Activated CD4-positive, alpha-beta T cell treated with anti-CD3 and anti-CD28 coated beads for 36 hours (primary cell): Measurements from ENCODE around the gene MICA. TPM values are rescaled to one million over a fixed set of nuclear protein-coding genes. Genes with fewer than 3 reads are reported as not detected.
"Not testable (repeated sequence)": the region's sequence is repeated elsewhere in the genome, so short reads cannot be mapped to it uniquely, and the experiment has no call there.

ENCODE experiments used
- ATAC-seq: fragments of 200-7000 bp; cut with Tn5 transposase; one replicate; pipeline ENCODE4 v1.10.0; 2021; ENCODE audit warnings: mild to moderate bottlenecking, moderate library complexity
- CTCF ChIA-PET: fragments of 350-600 bp; sonication (Branson Sonifier 250); formaldehyde crosslinking; loops from one replicate; lab custom pipeline; 2021; ENCODE audit warnings: antibody characterized with exemption; lab: Charles Lee
- POLR2A ChIA-PET: fragments of 350-600 bp; sonication (Branson Sonifier 250); formaldehyde crosslinking; loops from one replicate; lab custom pipeline; 2021; ENCODE audit warnings: antibody characterized with exemption, inconsistent platforms; lab: Charles Lee
- DNase-seq: peaks from one replicate; pipeline ENCODE4 v3.0.0-alpha.2; 2020
- H3K27ac Mint-ChIP-seq: one replicate; pipeline ENCODE4 v1.8.0; 2021; ENCODE audit warnings: mixed read lengths
- H3K27me3 Mint-ChIP-seq: one replicate; pipeline ENCODE4 v1.8.0; 2021; ENCODE audit warnings: mixed read lengths
- H3K36me3 Mint-ChIP-seq: one replicate; pipeline ENCODE4 v1.8.0; 2021; ENCODE audit warnings: low read depth, mixed read lengths
- H3K4me1 Mint-ChIP-seq: one replicate; pipeline ENCODE4 v1.8.0; 2021; ENCODE audit warnings: mixed read lengths
- H3K4me3 Mint-ChIP-seq: one replicate; pipeline ENCODE4 v1.8.0; 2021; ENCODE audit warnings: mild to moderate bottlenecking, moderate library complexity, mixed read lengths
- H3K9me3 Mint-ChIP-seq: one replicate; pipeline ENCODE4 v1.8.0; 2021; ENCODE audit warnings: low read depth, mixed read lengths
- intact Hi-C, 2 experiments: fragments of 100-400 bp; cut with DNase I in 1 of 2; cut with micrococcal nuclease in 1 of 2; formaldehyde crosslinking; loops; one replicate each; pipeline versions ENCODE4 v1.14.2 to v1.15.1; 2022 to 2024; cut with DNase I, micrococcal nuclease
- total RNA-seq, 2 experiments: library from RNA; stranded (reverse); gene quantifications; one replicate each; pipeline ENCODE4 v1.2.3, GENCODE V29; 2021

Gene MICA
- total RNA-seq, 2 experiments from 2014 or later = 6.3 to 7.1 TPM

DNA sequence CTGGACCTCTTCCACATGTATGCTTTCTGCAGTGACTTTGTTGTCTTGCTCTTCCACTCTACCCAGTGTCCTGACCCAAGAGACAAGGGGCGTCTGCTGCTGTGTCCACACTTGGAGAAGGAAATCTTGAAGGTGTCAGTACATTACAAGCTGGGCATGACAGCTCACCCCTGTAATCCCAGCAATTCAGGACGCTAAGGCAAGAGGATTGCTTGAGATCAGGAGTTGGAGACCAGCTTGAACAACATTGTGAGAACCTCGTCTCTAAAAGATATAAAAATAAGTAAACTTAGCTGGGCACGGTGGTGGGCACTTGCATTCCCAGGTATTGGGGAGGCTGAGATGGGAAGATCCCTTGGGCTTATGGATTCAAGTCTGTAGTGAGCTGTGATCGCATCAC lies 40.6 kb upstream of the MICA start:
- DNase-seq (no peak), ATAC-seq (no peak)
- Mint-ChIP-seq H3K4me1 (peaks cover 42% of the 10 kb centered on the region), H3K27me3 (peaks cover 17% of the 10 kb centered on the region), H3K4me3 (no peak overlapping the region), H3K9me3 (peaks cover 5% of the 10 kb centered on the region), H3K36me3 (no peaks in the 10 kb centered on the region), H3K27ac (no peak overlapping the region)
- POLR2A ChIA-PET = interaction anchor here (0.5 kb wide), 1 partner anchor 9 kb away, joined by 3 read pairs; no protein-coding TSS in a partner anchor
- CTCF ChIA-PET = no interaction called here
- intact Hi-C loops = no loop called here

DNA sequence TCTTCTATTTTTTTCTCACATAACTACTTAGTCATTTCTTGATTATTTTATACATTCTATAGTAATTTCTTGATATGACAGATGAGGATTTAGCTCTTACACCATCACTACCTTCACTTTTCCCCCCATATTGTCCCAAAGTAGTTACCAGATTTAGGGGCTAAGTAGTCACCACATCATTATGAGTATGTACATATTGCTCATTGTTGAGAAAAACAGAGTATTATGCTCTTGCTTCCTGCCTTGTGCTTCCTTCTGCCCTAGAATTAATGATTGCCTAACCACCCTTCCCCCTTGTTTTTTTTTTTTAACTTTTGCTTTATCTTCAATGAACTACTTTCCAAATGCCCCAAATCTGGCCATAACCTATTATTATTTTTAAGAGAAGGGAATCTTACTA lies 39.6 kb upstream of the MICA start:
- ChIA-PET POLR2A (interaction anchor here (0.7 to 1.8 kb wide), 2 partner anchors 166 to 206 kb away, joined by 5 to 7 read pairs; partner anchors contain the start of gene TCF19), CTCF (interaction anchor here (0.6 to 2.1 kb wide), 6 partner anchors 9 to 167 kb away, joined by 3 to 7 read pairs (median 4); no protein-coding TSS in a partner anchor)
- intact Hi-C loops = no loop called here
- no peaks in the 10 kb centered on the region for H3K36me3 Mint-ChIP-seq
- H3K9me3 Mint-ChIP-seq = peaks cover 5% of the 10 kb centered on the region
- DNase-seq (no peak), ATAC-seq (peak; percentile 59)
- H3K4me1 Mint-ChIP-seq = peaks cover 31% of the 10 kb centered on the region
- H3K27ac Mint-ChIP-seq = no peak overlapping the region
- peaks cover 19% of the 10 kb centered on the region for H3K27me3 Mint-ChIP-seq
- no peak overlapping the region for H3K4me3 Mint-ChIP-seq

DNA sequence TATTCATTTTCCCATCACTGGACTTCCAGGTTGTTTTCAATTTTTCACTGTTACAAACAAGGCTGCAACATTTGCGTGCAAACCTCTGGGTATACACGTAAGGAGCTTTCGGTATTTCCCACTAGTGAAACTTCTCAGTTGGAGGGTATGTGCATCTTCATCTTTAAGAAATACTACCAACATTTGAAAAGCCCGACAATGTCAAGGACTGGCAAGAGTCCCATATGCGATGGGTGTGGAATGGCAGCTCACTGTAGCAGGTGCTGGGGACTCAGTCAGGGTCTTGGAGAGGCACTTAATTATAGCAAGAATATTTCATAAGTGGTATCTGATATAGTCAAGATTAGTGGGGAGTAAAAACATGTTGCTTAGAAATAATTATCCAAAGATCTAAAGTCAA lies 37.5 kb upstream of the MICA start:
- no peaks in the 10 kb centered on the region for H3K36me3 Mint-ChIP-seq
- H3K27me3 Mint-ChIP-seq = peaks cover 24% of the 10 kb centered on the region
- H3K9me3 Mint-ChIP-seq = peaks cover 1% of the 10 kb centered on the region
- no peak overlapping the region for H3K27ac Mint-ChIP-seq
- no peak overlapping the region for H3K4me3 Mint-ChIP-seq
- ChIA-PET POLR2A (interaction anchor here (0.9 to 1.8 kb wide), 2 partner anchors 170 to 207 kb away, joined by 3 to 5 read pairs; partner anchors contain the start of gene TCF19), CTCF (interaction anchor here (0.6 to 2.4 kb wide), 31 partner anchors 7 to 339 kb away, joined by 3 to 33 read pairs (median 4); partner anchors contain the start of genes DDX39B and TCF19)
- H3K4me1 Mint-ChIP-seq = peaks cover 20% of the 10 kb centered on the region
- intact Hi-C loops = loop anchor here (2.0 kb wide), 2 partner anchors 207 to 229 kb away; partner anchors contain the start of gene TCF19 (in 1 of the 2)
- ATAC-seq = no peak
- no peak for DNase-seq

DNA sequence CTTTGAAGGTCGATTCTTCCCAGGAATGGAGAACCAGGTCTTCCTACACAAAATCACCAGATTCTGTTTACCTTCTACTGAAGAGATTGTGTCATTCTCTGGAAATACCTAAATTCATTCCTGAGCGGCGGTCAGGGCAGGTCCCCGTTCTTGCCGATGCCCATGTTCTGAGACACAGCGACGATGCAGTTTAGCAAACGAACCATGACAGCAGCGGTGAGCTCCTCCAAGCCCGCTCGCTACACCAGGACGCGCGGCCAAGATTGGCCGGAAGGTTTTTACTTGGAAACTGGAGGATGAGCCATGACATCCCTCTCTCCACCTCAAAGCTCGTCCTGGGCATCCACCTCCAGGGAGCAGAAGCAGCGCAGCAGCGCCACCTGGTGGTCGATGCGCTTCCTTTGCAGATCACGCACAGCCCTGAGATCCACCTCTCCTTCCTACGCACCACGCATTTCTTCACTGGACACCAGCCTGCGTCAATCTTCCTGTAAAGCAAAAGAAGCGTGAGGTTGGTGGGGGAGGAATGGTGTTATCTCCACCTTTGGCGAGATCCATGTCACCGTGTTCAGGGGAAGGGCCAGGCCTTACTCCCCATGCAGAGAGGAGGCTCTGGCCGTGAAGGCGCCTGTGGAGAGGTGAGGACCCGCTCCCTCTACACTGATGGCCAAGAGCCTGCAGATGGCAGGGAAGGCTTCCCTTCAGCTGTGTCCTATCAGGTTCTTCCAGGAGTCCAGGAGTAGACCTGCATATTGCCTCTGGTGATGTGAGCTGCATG lies 36.5 kb upstream of the MICA start:
- ATAC-seq = peak; percentile 96
- Mint-ChIP-seq H3K9me3 (no peaks in the 10 kb centered on the region), H3K27me3 (peaks cover 22% of the 10 kb centered on the region), H3K4me1 (peaks cover 21% of the 10 kb centered on the region), H3K36me3 (no peaks in the 10 kb centered on the region), H3K27ac (peak overlapping the region; percentile 49), H3K4me3 (peak overlapping the region; percentile 73)
- intact Hi-C loops = loop anchor here (1.0 to 2.0 kb wide), 5 partner anchors 95 to 230 kb away; partner anchors contain the start of genes HLA-C (in 1 of the 2) and TCF19 (in 1 of the 2)
- CTCF ChIA-PET = interaction anchor here (0.6 to 2.6 kb wide), 41 partner anchors 9 to 831 kb away, joined by 3 to 33 read pairs (median 4); partner anchors contain the start of genes DDX39B, PSORS1C2 and TCF19
- peak; percentile 88 for DNase-seq
- POLR2A ChIA-PET = interaction anchor here (0.9 to 1.8 kb wide), 3 partner anchors 171 to 208 kb away, joined by 3 to 5 read pairs (median 3); partner anchors contain the start of gene TCF19

DNA sequence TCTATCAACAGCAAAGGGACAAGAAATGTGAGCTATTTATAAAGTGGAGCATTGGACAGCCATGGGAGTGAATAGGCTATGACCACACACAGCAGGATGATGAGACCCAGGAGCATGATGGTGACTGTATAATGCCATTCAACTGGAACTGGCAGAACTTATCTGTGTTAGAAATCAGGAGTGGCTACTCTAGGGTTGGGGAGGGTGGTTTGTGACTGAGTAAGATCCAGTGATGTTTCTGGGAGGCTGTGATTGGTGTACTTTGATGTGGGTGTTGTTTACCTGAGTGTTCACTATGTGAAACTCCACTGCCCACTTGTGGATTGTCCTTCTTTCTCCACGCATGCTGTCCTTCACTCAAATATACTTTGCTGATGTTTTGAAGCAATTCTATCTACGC lies 34.9 kb upstream of the MICA start:
- no peak for DNase-seq
- ChIA-PET POLR2A (interaction anchor here (0.6 kb wide), 1 partner anchor 99 kb away, joined by 6 read pairs; no protein-coding TSS in a partner anchor), CTCF (interaction anchor here (0.6 to 2.6 kb wide), 8 partner anchors 14 to 235 kb away, joined by 3 to 16 read pairs (median 5); no protein-coding TSS in a partner anchor)
- Mint-ChIP-seq H3K27ac (no peak overlapping the region), H3K4me1 (peaks cover 24% of the 10 kb centered on the region), H3K4me3 (no peak overlapping the region), H3K36me3 (no peaks in the 10 kb centered on the region), H3K9me3 (no peaks in the 10 kb centered on the region), H3K27me3 (peaks cover 18% of the 10 kb centered on the region)
- ATAC-seq = no peak
- intact Hi-C loops = no loop called here

DNA sequence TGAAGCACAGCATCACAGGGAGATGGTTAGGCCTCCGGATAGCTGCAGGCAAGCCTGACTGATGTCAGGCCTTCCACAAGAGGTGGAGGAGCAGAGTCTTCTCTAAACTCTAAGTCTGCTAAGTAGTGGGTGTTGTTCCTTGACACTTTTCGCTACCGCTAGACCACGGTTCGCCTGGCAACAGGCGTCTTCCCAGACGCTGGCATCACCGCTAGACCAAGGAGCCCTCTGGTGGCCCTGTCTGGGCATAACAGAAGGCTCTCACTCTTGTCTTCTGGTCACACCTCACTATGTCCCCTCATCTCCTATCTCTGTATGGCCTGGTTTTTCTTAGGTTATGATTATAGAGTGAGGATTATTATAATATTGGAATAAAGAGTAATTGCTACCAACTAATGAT lies 29.3 kb upstream of the MICA start:
- H3K27ac Mint-ChIP-seq, H3K9me3 Mint-ChIP-seq, POLR2A ChIA-PET, H3K4me3 Mint-ChIP-seq, H3K36me3 Mint-ChIP-seq, H3K4me1 Mint-ChIP-seq, ATAC-seq: not testable (repeated sequence)
- CTCF ChIA-PET = interaction anchor here (0.7 to 1.8 kb wide), 6 partner anchors 9 to 209 kb away, joined by 3 to 5 read pairs (median 3); no protein-coding TSS in a partner anchor
- intact Hi-C loops = loop anchor here (1.0 to 2.0 kb wide), 2 partner anchors 237 kb away; no protein-coding TSS in a partner anchor
- peak; percentile 45 for DNase-seq
- peaks cover 18% of the 10 kb centered on the region for H3K27me3 Mint-ChIP-seq

DNA sequence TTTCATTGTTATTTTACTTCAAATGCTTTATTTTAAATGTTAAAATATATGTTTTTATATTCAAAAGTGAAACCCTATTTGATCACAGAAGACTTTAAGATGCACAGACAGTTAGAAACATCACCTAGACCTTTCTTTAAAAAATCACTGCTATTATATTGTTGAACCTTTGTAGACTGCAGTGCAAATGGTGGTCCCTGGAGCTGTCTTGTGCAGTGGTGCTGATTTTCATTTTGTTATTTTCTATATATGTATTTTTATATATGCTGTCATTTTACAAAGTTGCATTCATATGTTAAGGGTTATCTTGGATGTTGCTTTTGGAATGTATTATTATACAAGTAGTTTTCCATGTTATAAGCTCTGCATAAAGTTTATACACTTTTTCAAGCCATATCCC lies 27.7 kb upstream of the MICA start:
- H3K36me3 Mint-ChIP-seq = no peaks in the 10 kb centered on the region
- ATAC-seq = no peak
- no peak for DNase-seq
- H3K9me3 Mint-ChIP-seq = no peaks in the 10 kb centered on the region
- no peak overlapping the region for H3K4me3 Mint-ChIP-seq
- ChIA-PET CTCF (interaction anchor here (0.6 to 2.2 kb wide), 6 partner anchors 9 to 695 kb away, joined by 3 to 13 read pairs (median 3); no protein-coding TSS in a partner anchor), POLR2A (no interaction called here)
- H3K4me1 Mint-ChIP-seq = peaks cover 4% of the 10 kb centered on the region
- H3K27me3 Mint-ChIP-seq = peaks cover 15% of the 10 kb centered on the region
- intact Hi-C loops = loop anchor here in 1 of 2 experiments (2.0 kb wide), 1 partner anchor 239 kb away; no protein-coding TSS in a partner anchor
- no peak overlapping the region for H3K27ac Mint-ChIP-seq

DNA sequence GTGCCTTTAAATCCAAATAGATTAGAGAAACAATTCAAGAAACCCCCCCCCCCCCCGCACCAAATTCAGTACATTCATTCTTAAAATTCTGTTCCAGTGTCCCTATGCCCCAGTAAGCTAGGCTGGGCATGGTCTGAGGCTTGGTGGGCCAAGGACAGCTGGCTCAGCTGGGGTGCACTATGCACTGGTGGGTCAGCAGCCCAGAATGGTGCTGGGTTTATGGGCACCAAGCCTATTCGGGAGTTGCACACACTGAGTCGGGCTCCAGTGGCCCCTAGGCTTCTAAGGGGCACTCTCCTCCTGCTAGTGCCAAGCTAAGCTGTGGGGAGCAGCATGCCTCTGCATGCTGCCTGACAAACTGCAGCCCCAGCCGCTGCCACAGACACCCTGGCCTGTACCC lies 26.4 kb upstream of the MICA start:
- no peak overlapping the region for H3K4me3 Mint-ChIP-seq
- DNase-seq (no peak), ATAC-seq (no peak)
- ChIA-PET CTCF (interaction anchor here (0.6 to 2.2 kb wide), 9 partner anchors 11 to 245 kb away, joined by 3 to 13 read pairs (median 3); no protein-coding TSS in a partner anchor), POLR2A (interaction anchor here (0.7 kb wide), 1 partner anchor 239 kb away, joined by 3 read pairs; no protein-coding TSS in a partner anchor)
- peaks cover 17% of the 10 kb centered on the region for H3K27me3 Mint-ChIP-seq
- peaks cover 2% of the 10 kb centered on the region for H3K4me1 Mint-ChIP-seq
- intact Hi-C loops = no loop called here
- no peaks in the 10 kb centered on the region for H3K9me3 Mint-ChIP-seq
- no peak overlapping the region for H3K27ac Mint-ChIP-seq
- no peaks in the 10 kb centered on the region for H3K36me3 Mint-ChIP-seq

DNA sequence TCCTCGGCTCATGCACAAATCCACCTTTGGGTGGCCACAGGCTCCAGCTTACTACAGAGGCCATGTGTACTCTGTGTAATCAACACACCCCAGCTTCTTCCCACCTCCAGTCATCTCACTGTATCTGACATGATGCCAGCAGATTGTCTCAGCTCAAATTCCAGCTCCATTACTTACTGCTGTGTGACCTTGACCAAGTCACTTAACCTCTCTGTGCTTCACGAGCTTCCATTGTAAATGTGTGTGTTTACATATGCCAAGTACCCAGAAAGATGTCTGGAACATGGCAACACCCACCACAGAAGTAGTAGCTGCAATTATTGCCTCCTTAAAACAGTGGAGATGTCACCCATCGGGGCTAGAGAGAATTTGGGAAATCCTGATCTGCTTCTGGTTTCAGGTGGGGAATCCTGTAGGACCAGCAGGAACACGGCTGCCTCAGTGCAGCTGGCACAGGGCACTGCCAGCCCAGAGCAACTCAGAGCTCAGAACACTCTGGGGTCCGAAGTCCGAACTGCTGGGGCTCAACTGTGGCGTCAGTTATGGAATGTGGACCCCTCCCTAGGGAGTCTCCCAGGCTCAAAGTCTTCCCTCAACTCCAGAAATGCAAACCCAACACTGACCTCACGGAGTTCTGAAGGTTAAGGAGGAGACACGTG lies 25.2 kb upstream of the MICA start:
- intact Hi-C loops = no loop called here
- POLR2A ChIA-PET = no interaction called here

DNA sequence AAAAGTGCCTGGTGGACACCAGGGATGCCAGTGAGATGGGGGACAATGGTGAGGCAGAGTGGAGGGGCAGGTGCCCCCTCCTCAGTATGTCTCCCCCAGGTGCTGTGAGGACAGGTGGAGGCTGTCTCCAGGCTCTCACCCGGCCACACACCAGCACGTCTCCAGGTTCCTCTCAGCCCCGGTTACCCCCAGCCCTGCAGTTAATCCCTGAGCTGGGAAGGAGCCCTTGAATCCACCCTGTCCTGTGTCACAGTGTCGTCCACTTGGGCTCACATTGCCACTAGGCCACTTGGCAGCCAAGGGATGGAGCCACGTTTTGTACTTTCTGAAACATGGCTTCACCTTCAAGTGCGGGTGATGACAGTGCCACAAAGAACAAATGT lies 24.7 kb upstream of the MICA start:
- DNase-seq (no peak), ATAC-seq (no peak)
- Mint-ChIP-seq H3K27ac (no peak overlapping the region), H3K4me1 (peaks cover 3% of the 10 kb centered on the region), H3K36me3 (no peaks in the 10 kb centered on the region), H3K27me3 (peaks cover 17% of the 10 kb centered on the region), H3K9me3 (no peaks in the 10 kb centered on the region), H3K4me3 (no peak overlapping the region)
- intact Hi-C loops = no loop called here
- POLR2A ChIA-PET = no interaction called here
- CTCF ChIA-PET = no interaction called here

More for the DNA sequence above, 25.2 kb upstream of the MICA start:
- Mint-ChIP-seq H3K27ac (no peak overlapping the region), H3K36me3 (no peaks in the 10 kb centered on the region), H3K4me1 (peaks cover 2% of the 10 kb centered on the region), H3K4me3 (no peak overlapping the region), H3K9me3 (no peaks in the 10 kb centered on the region), H3K27me3 (peaks cover 17% of the 10 kb centered on the region)
- CTCF ChIA-PET = interaction anchor here (0.7 kb wide), 1 partner anchor 20 kb away, joined by 4 read pairs; no protein-coding TSS in a partner anchor
- ATAC-seq = no peak
- no peak for DNase-seq
